SH-SY5Y (cell line): ENCODE data around the gene CD34.

Source experiments
- GATA2 ChIP-seq: IDR thresholded peaks from 2 replicates; pipeline ENCODE4 v1.6.1; 2011; ENCODE audit warnings: mild to moderate bottlenecking, low read depth, low read length
- GATA3 ChIP-seq: IDR thresholded peaks from 2 replicates; pipeline ENCODE4 v1.6.1; 2011; ENCODE audit warnings: low read depth, mild to moderate bottlenecking, low read length, moderate library complexity

The CD34 gene

DNA sequence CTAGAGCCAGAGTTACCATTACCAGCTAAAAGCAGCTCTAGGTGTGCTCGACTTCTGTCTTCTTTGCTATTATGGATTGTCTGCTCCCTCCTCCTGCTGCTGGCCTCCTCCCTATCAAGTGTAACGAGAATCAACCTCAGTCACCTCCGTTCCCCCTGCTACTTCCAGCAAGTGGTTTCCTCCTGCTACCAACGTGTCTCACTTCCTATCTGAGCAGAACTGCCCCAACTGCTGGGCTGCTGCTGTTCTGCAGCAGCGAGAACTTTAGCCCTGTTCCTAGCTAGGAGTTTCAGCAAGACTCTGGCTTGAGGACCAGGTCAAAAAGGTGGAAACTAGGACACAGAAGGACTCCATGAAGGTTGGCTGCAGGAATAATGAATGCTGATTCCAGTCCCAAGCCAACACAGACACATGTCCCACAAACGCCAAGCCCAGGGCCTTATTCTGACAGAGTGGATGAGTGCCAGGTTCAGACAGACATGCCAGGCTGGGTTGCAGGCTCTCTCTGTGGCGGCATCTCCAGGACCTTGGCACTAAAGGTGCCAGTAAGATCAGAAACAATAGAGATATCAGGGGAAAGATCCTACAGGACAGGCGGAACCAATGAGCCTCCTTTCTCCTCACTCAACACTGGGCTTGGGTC lies 46.9 kb downstream of the CD34 start:
- TF ChIP-seq GATA2 (no peak), GATA3 (no peak)

DNA sequence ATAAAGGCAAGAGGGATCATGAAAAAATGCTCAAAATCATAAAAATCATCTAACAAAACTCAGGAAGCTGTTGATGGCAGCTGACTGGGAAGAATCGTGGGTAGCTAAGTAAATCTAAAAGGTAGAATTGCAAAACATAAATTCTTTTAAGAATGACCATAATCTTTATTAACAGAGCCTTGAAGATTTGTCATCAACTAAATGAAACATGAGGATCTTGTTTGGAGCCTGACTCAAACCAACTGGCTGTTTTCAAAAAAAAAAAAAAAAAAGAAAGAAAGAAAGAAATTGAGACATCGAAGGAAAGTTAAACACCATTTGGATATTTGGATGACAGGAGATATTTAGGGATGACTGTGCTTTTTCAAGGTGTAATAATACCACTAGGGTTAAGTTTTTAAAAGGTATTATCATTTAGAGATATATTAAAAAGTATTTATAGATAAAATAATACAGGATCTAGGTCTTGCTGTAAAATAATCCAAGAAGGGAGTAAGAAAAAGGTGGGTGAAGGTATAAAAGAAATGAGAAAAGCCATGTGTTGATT lies 48.6 kb downstream of the CD34 start:
- no peak for TF ChIP-seq GATA3
- no peak for TF ChIP-seq GATA2

DNA sequence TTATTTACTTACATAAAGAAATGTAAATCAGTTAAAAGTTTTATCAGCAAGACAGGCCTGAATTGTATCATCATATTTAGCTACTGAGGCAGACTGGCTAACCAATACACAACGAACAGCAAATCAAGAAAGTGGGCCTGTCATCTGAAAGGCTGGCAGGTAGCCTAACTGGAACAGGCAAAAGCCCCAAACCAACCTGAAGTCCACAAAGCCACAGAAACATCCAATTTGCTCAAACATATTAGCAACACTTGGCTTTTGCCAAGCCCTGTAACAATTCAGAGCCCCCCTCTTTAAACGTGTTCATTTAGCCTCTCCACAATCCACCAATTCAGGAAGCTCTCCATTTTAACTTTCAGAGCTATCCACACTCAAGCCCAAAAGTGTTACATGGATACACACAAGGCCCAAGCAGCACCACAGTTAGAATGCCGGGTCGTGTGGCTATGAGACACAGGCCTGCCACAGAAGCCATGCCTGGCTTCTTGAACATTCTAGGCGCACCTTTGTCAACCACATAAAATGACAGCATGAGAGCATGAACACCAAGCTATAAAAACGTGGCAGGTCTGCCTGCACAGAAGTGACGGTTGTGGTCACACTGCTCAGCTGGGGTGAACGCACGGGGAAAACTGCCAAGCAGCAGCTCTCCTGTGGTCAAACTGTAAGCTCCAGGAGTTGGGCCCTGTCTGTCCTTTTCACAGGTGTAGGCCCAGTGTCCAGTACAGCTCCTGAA lies 49.3 kb downstream of the CD34 start:
- no peak for TF ChIP-seq GATA3
- no peak for TF ChIP-seq GATA2

GRCh38 chr1:207860531-207860930 lies 50.4 kb downstream of the CD34 start:
- TF ChIP-seq GATA3 (no peak), GATA2 (no peak)

- TF ChIP-seq GATA3, result no peak
- no peak for TF ChIP-seq GATA2
Observed at GRCh38 chr1:207858806-207859205, 52.1 kb downstream of the CD34 start.

DNA sequence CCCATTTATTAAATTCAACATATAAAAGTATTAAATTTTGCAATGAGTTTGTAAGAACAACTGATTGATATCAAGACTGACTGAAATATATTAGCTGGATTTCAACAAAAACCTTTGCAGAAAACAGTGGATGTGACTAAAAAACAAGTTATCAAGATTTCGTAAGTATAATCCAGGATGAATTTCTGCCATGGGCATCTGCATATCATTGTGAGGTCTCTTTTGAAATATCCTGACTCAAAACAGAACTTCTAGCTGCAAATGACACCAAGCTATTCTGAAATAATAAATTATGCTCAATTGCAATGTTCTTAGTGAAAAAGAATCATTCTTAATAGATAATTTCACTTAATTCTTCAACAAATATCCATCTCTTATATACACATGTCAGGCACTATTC lies 52.6 kb downstream of the CD34 start:
- TF ChIP-seq GATA3 (no peak), GATA2 (no peak)

DNA sequence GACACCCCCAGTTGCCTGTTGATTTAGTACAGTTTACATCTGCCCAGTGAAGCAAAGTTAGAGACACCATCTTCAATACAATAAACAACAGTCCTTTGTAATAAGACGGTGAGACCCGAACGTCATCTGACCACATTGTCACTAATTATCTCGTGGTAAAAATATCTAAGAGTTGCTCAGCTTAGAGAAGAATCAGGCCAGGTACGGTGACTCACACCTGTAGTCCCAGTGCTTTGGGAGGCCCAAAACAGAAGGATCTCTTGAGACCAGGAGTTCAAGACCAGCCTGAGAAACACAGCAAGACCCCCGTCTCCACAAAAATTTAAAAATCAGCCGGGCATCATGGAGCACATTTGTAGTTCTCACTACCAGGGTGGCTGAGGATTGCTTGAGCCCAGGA lies 53.5 kb downstream of the CD34 start:
- TF ChIP-seq GATA2, result no peak
- TF ChIP-seq GATA3, result no peak

GRCh38 chr1:207856276-207857023 lies 54.5 kb downstream of the CD34 start:
- TF ChIP-seq GATA2 (no peak), GATA3 (no peak)

DNA sequence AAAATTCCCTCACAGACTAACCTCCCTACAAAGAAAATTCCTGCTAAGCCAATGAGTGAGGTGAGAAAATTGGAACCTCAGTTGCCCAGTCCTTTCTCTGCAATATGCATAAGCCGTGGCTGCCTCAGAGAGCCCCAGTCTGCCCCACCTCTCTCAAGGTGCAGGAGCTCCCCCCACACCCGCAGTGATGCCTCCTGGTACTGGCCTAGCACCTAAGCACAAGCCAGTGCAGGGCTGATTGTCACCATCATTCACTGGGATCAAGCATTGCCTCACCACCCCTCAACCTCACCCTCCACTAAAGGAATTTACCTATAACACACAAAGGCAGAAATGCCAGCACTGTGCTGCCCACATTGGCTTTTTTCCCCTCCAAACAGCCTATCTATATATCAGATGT lies 56.9 kb downstream of the CD34 start:
- no peak for TF ChIP-seq GATA3
- no peak for TF ChIP-seq GATA2

GRCh38 chr1:207853372-207853757 lies 57.6 kb downstream of the CD34 start:
- TF ChIP-seq GATA2 (no peak), GATA3 (no peak)

DNA sequence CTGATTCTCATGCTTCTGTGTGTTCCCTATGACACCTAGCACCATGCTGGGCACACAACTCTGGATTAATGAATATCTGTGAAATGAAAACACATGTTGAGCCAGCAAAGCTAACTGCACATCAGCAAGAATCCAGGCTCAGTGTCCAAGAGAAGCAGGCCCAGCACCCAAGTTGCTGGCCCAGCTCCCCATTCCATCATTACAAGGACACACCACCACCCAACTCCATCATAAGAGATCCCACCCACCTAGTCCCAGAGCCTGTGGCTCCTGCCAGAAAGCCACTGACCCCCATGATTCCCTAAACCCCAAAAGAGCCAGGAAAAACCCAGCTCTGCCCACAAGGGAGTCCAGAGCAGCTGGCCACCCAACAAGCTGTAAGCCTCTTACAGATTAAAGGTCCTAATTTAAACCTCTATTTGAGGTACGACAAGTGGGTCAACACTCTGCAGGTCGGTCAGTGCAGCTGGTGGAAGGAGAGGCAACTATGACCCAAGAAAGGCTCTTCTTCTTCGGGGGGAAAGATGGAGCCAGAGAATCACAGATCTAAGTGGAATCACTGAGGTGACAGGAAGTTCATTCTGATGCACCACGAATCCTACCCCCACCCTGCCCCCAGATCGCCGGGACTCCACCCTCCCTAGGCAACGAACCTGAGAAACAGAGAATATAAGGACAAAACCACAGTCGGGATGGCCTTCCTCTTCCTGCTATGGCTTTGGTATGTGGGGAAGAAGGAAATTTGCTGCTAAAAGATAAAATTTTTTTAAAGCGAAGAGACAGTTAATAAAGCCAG lies 58.2 kb downstream of the CD34 start:
- TF ChIP-seq GATA3 (no peak), GATA2 (no peak)

DNA sequence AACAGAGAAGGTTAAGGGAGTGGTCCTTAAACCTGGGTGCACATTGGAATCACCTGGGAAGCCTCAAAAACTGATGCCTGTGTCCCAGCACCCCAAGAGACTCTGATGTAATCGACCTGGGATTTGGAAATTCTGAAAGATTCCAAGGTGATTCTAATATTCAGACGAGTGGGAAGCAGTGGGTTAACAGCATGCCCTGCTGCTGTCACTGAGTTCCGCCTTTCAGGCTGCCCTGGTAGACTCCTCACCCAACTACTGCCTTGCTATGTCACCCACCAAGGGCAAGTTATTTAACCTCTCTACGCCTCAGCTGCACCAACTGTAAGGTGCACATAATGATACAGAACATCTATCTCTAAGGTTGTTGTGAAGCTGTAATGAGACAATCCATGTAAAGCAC lies 59.2 kb downstream of the CD34 start:
- TF ChIP-seq GATA3, result no peak
- no peak for TF ChIP-seq GATA2

DNA sequence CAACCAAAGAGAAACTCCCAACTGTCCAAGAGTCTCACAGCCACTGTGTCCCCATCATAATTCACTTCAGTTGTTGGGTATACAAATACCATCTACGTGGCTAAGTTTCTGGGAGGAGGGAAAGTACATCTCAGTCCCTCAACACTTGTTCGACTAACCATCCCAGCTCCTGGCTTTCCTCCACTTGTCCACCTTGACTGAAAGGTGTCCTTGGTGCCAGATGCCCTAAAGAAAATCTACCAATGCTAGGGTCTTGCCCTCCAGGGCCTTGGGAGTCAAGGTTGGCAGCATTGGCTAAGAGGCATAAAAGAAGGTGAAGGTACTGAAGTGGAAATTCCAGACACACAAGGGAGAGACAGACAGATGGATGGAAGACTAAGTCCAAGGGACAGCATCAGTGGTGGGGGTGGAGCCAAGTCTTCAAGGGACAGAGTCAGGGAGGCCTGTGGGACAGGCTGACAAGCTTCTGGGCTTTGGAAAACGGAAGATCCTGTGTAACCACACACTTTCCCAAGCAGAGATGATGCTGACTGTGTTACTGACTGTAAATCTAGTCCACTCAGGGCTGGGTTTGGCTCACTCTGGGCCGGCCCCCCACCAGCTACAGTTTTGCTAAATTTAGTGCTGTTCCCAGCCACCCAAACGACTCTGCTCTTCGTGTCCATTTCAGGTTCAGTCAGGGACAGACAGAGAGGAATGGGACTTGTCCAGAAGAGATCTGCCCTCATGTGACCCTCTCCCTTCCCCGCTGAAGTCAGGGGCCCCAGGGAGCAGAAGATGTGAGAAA lies 60.1 kb downstream of the CD34 start:
- TF ChIP-seq GATA3, result no peak
- no peak for TF ChIP-seq GATA2

GRCh38 chr1:207849646-207850045 lies 61.3 kb downstream of the CD34 start:
- TF ChIP-seq GATA2 (no peak), GATA3 (no peak)
